Panc1 (cell line): ENCODE data around the gene UNC50.

Experiments
- CTCF ChIP-seq: fragments of 450-650 bp; IDR thresholded peaks from 2 replicates; pipeline ENCODE4 v1.5.1; 2017; ENCODE audit warnings: mild to moderate bottlenecking
- POLR2AphosphoS5 ChIP-seq: IDR thresholded peaks from 2 replicates; pipeline ENCODE4 v1.6.1; 2012; ENCODE audit warnings: mild to moderate bottlenecking, low read depth, low read length, moderate library complexity
- REST ChIP-seq, 2 experiments: IDR thresholded peaks; 2 replicates each; pipeline ENCODE4 v1.6.1; 2011 to 2012; ENCODE audit warnings: low read depth in 2 of 2, control low read depth in 1 of 2, low read length in 1 of 2, mild to moderate bottlenecking in 1 of 2, moderate library complexity in 1 of 2; ENCODE audit not compliant: insufficient read depth in 1 of 2
- SIN3A ChIP-seq: IDR thresholded peaks from 2 replicates; pipeline ENCODE4 v1.6.1; 2012; ENCODE audit warnings: low read depth, mild to moderate bottlenecking, low read length, moderate library complexity, borderline replicate concordance; ENCODE audit not compliant: insufficient read depth
- TCF7L2 ChIP-seq: IDR thresholded peaks from 2 replicates; pipeline ENCODE4 v1.6.1; 2011; ENCODE audit warnings: mild to moderate bottlenecking, low read depth, low read length, inconsistent platforms

GRCh38 chr2:98592565-98592964 is 15.8 kb upstream of the UNC50 start:
- no peak for TF ChIP-seq CTCF
- no peak for TF ChIP-seq POLR2AphosphoS5
- TF ChIP-seq TCF7L2: no peak
- TF ChIP-seq REST (IDR thresholded peaks at IDR 0.05; ENCODE audit: insufficient read depth in 1 of 2, low read depth in 2 of 2, low read length in 1 of 2): no peak
- TF ChIP-seq SIN3A: no peak
